SK-N-SH (cell line): ENCODE measurements around the gene ABLIM2. TPM values are rescaled to one million over a fixed set of nuclear protein-coding genes. Genes with fewer than 3 reads are reported as not detected.

Experiments
- CTCF ChIA-PET: fragments of 300-600, 350-600 bp; formaldehyde crosslinking; extraction: SDS; loops from one replicate; lab custom pipeline; 2021; lab: Yijun Ruan, JAX
- POLR2A ChIA-PET: fragments of 350-600 bp; sonication (Branson Sonifier 250); formaldehyde crosslinking; extraction: SDS; loops from one replicate; lab custom pipeline; 2020; ENCODE audit warnings: antibody characterized with exemption, inconsistent platforms; lab: Yijun Ruan, JAX
- DNase-seq: peaks from one replicate; pipeline ENCODE4 v3.0.0; 2012
- H2AFZ ChIP-seq: fragments of 200-600 bp; sonication (generic); 2 replicates; pipeline ENCODE4 v1.8.1; 2016; ENCODE audit warnings: antibody characterized with exemption, mild to moderate bottlenecking, low read depth
- H3F3A ChIP-seq: fragments of 200-600 bp; sonication (generic); replicated peaks from 2 replicates; pipeline ENCODE3; 2016; ENCODE audit warnings: antibody characterized with exemption, mild to moderate bottlenecking; ENCODE audit not compliant: insufficient read depth
- H3K27ac ChIP-seq, 2 experiments: fragments of 200-500 bp in 1 of 2; fragments of 200-600 bp in 1 of 2; sonication (Bioruptor generic) in 1 of 2; sonication (generic), shearing (Covaris generic) in 1 of 2; 2 replicates each; pipeline versions ENCODE4 v1.5.1 to v1.6.1; 2014 to 2016; ENCODE audit warnings: low read depth in 2 of 2, inconsistent platforms in 1 of 2, low read length in 1 of 2, mild to moderate bottlenecking in 1 of 2, mixed read lengths in 1 of 2
- H3K27me3 ChIP-seq: fragments of 200-600 bp; sonication (generic), shearing (Covaris generic); 2 replicates; pipeline ENCODE4 v1.6.1; 2016; ENCODE audit warnings: mixed run types; ENCODE audit not compliant: insufficient read depth
- H3K36me3 ChIP-seq, 2 experiments: fragments of 200-500 bp in 1 of 2; fragments of 200-600 bp in 1 of 2; sonication (Bioruptor generic) in 1 of 2; sonication (generic) in 1 of 2; replicated peaks in 1 of 2; 2 replicates each; pipeline versions ENCODE3 to v1.5.1; 2014 to 2016; ENCODE audit warnings: low read length in 1 of 2, mild to moderate bottlenecking in 1 of 2; ENCODE audit not compliant: insufficient read depth in 2 of 2, control insufficient read depth in 1 of 2
- H3K4me1 ChIP-seq, 2 experiments: fragments of 200-500 bp in 1 of 2; fragments of 200-600 bp in 1 of 2; sonication (Bioruptor generic) in 1 of 2; sonication (generic), shearing (Covaris generic) in 1 of 2; 2 replicates each; pipeline versions ENCODE4 v1.5.1 to v1.6.1; 2014 to 2016; ENCODE audit warnings: low read depth in 1 of 2, low read length in 1 of 2, mixed run types in 1 of 2; ENCODE audit not compliant: insufficient read depth in 2 of 2, control insufficient read depth in 1 of 2
- H3K4me2 ChIP-seq: fragments of 200-600 bp; sonication (generic), shearing (Covaris generic); 2 replicates; pipeline ENCODE4 v1.6.1; 2017; ENCODE audit warnings: mixed run types
- H3K4me3 ChIP-seq, 2 experiments: fragments of 200-500 bp in 1 of 2; fragments of 200-600 bp in 1 of 2; sonication (Bioruptor generic) in 1 of 2; sonication (generic), shearing (Covaris generic) in 1 of 2; 2 replicates each; pipeline versions ENCODE4 v1.5.1 to v1.8.1; 2014 to 2016; ENCODE audit warnings: low read depth in 2 of 2, inconsistent platforms in 1 of 2, low read length in 1 of 2, mild to moderate bottlenecking in 1 of 2, mixed read lengths in 1 of 2, moderate library complexity in 1 of 2
- H3K79me2 ChIP-seq: fragments of 200-600 bp; sonication (generic); 2 replicates; pipeline ENCODE4 v1.8.1; 2017; ENCODE audit warnings: mild to moderate bottlenecking; ENCODE audit not compliant: insufficient read depth
- H3K9ac ChIP-seq: fragments of 200-600 bp; sonication (generic); 2 replicates; pipeline ENCODE4 v1.6.1; 2017; ENCODE audit warnings: mixed run types
- H3K9me2 ChIP-seq: fragments of 200-600 bp; sonication (generic); 2 replicates; pipeline ENCODE4 v1.6.1; 2017; ENCODE audit warnings: mixed run types
- H3K9me3 ChIP-seq: fragments of 200-600 bp; sonication (generic); 2 replicates; pipeline ENCODE4 v1.6.1; 2017; ENCODE audit warnings: mixed run types, mild to moderate bottlenecking, moderate library complexity
- H4K20me1 ChIP-seq: fragments of 200-600 bp; sonication (generic); 2 replicates; pipeline ENCODE4 v1.6.1; 2017; ENCODE audit warnings: mild to moderate bottlenecking, mixed run types; ENCODE audit not compliant: insufficient read depth
- EZH2phosphoT487 ChIP-seq: fragments of 200-600 bp; sonication (generic); IDR thresholded peaks from 2 replicates; pipeline ENCODE4 v1.6.1; 2017; ENCODE audit warnings: low read depth, mixed run types, mild to moderate bottlenecking, antibody characterized with exemption, moderate library complexity, borderline replicate concordance
- FOXJ3 ChIP-seq: sonication (generic); formaldehyde crosslinking; IDR thresholded peaks from 2 replicates; pipeline ENCODE4 v1.5.1; 2020; ENCODE audit warnings: mild to moderate bottlenecking, missing genetic modification reagents
- FOXM1 ChIP-seq: IDR thresholded peaks from 2 replicates; pipeline ENCODE4 v1.4.0; 2012; ENCODE audit warnings: low read depth, mild to moderate bottlenecking
- GATA2 ChIP-seq: sonication (generic); formaldehyde crosslinking; IDR thresholded peaks from 2 replicates; pipeline ENCODE4 v1.5.0; 2020; ENCODE audit warnings: mild to moderate bottlenecking, missing genetic modification reagents
- MEF2A ChIP-seq: IDR thresholded peaks from 2 replicates; pipeline ENCODE4 v1.4.0; 2012; ENCODE audit warnings: low read depth, borderline replicate concordance
- NRF1 ChIP-seq: IDR thresholded peaks from 2 replicates; pipeline ENCODE4 v1.6.1; 2012; ENCODE audit warnings: low read depth, mild to moderate bottlenecking, low read length
- POLR2AphosphoS5 ChIP-seq: IDR thresholded peaks from 2 replicates; pipeline ENCODE4 v1.6.1; 2012; ENCODE audit warnings: low read depth, low read length
- RAD21 ChIP-seq: IDR thresholded peaks from 2 replicates; pipeline ENCODE4 v1.6.1; 2012; ENCODE audit warnings: mild to moderate bottlenecking, low read length
- YY1 ChIP-seq: IDR thresholded peaks from 2 replicates; pipeline ENCODE4 v1.4.0; 2012; ENCODE audit warnings: low read depth, mild to moderate bottlenecking
- WGBS: methylation state at CpG from one replicate; pipeline ENCODE4 v1.1.6; 2017; ENCODE audit warnings: low lambda C conversion rate; 5-methylcytosine and 5-hydroxymethylcytosine counted together
- polyA plus RNA-seq, 3 experiments: library from polyadenylated mRNA; depleted of rRNA; stranded (reverse); fragments of >200 nt; gene quantifications; 2 replicates each; pipeline ENCODE4 v1.2.3, GENCODE V29; 2012
- TF ChIP-seq, protein P1 (sequence below): IDR thresholded peaks from 2 replicates; pipeline ENCODE4 v1.6.1; 2012; ENCODE audit warnings: mild to moderate bottlenecking, low read depth, low read length, moderate library complexity

The ABLIM2 gene
- polyA plus RNA-seq, 1 of the 3 experiments (the other 2 are of a cell fraction): 0.53 TPM

DNA sequence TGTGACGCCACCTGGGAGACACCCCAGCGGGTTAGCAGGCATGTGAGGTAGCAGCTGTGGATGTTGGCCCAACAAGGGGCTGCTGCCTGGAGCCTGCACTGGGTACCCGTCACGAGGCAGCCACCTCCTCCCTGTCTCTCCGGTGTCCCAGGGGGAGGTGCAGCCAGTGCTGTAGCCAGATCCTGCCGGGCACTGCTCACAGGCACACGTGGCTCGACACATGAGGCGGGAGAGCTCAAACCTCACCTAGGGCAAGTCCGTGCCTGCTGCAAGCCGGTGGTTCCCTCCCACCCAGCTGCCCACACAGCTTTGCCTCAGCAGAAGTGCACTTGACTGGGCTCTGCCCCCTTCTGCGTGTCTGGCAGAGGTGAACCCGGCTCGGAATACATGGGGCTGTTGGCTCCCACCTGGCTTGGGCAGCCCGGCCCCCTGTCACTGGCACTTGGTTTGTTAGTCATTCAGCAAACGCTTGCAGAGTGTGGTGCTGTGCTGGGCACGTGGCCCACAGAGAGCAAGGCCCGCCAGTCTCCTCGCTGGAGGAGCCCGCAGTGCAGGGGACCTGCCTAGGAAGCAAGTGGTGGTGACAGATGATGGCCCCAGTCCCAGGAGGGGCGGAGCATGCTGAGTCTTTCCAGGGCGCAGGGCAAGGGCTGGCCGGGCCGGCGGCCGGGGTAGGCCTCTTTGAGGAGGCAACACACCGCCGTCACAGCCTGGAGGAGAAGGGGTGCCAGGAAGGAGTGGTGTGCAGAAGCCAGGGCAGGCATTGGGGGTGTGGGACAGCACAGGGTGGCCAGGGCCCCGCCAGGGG lies 30.3 kb upstream of the ABLIM2 start:
- Histone ChIP-seq H3K27me3 (no peaks in the 10 kb centered on the region; the same call in 1 of the 2 replicates), H3F3A (no peaks in the 10 kb centered on the region), H3K27ac (no peak overlapping the region), H3K4me3 (no peak overlapping the region), H2AFZ (no peak overlapping the region), H3K9ac (no peak overlapping the region), H3K9me2 (no peaks in the 10 kb centered on the region), H3K9me3 (no peaks in the 10 kb centered on the region), H3K36me3 (no peaks in the 10 kb centered on the region), H3K79me2 (no peaks in the 10 kb centered on the region), H3K4me1 (peaks cover 0 to 28% of the 10 kb centered on the region in 2 experiments; a peak in 1 of 4 replicates), H3K4me2 (no peak overlapping the region), H4K20me1 (no peaks in the 10 kb centered on the region)
- WGBS: 64% methylated on average over 7 of the region's 29 CpGs
- POLR2A ChIA-PET: no interaction called here
- DNase-seq: no peak
- TF ChIP-seq FOXJ3 (no peak), RAD21 (no peak), YY1 (no peak), NRF1 (no peak)
- CTCF ChIA-PET: interaction anchor here (0.9 to 5.8 kb wide), 8 partner anchors 9 to 222 kb away, joined by 3 to 58 read pairs (median 4); no protein-coding TSS in a partner anchor

DNA sequence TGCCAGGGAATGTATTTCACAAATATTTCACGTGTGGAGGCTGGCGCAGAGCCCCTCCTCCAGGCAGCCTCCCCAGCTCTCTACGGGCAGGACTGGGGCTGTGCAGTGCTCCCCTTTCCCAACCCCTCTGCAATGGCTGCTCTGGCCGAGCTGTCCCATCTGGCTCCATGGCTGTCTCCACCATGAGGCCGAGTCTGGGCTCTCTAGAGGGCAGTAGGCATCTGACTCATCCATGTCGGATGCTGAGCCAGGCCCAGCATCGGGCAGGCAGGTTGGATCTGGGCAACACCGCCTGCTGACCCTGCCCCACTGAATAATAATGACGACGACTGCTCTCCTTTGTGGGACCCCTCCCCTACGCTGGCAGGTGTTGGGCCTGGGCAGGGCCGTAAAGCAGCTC lies 29.5 kb upstream of the ABLIM2 start:
- CTCF ChIA-PET: interaction anchor here (0.9 to 5.8 kb wide), 7 partner anchors 10 to 214 kb away, joined by 3 to 58 read pairs (median 4); no protein-coding TSS in a partner anchor
- Histone ChIP-seq H3K27me3 (no peaks in the 10 kb centered on the region; the same call in 1 of the 2 replicates), H3K79me2 (no peaks in the 10 kb centered on the region), H3K9me3 (no peaks in the 10 kb centered on the region), H3K9me2 (no peaks in the 10 kb centered on the region), H4K20me1 (no peaks in the 10 kb centered on the region), H3K27ac (no peak overlapping the region), H3K9ac (no peak overlapping the region), H2AFZ (no peak overlapping the region), H3F3A (no peaks in the 10 kb centered on the region), H3K4me2 (no peak overlapping the region), H3K4me1 (peaks cover 0 to 24% of the 10 kb centered on the region in 2 experiments; a peak in 1 of 4 replicates), H3K4me3 (no peak overlapping the region), H3K36me3 (no peaks in the 10 kb centered on the region)
- POLR2A ChIA-PET: no interaction called here
- WGBS: 84% methylated on average over 10 of the region's 12 CpGs
- peak; percentile 36 for DNase-seq
- TF ChIP-seq, protein P1, sequence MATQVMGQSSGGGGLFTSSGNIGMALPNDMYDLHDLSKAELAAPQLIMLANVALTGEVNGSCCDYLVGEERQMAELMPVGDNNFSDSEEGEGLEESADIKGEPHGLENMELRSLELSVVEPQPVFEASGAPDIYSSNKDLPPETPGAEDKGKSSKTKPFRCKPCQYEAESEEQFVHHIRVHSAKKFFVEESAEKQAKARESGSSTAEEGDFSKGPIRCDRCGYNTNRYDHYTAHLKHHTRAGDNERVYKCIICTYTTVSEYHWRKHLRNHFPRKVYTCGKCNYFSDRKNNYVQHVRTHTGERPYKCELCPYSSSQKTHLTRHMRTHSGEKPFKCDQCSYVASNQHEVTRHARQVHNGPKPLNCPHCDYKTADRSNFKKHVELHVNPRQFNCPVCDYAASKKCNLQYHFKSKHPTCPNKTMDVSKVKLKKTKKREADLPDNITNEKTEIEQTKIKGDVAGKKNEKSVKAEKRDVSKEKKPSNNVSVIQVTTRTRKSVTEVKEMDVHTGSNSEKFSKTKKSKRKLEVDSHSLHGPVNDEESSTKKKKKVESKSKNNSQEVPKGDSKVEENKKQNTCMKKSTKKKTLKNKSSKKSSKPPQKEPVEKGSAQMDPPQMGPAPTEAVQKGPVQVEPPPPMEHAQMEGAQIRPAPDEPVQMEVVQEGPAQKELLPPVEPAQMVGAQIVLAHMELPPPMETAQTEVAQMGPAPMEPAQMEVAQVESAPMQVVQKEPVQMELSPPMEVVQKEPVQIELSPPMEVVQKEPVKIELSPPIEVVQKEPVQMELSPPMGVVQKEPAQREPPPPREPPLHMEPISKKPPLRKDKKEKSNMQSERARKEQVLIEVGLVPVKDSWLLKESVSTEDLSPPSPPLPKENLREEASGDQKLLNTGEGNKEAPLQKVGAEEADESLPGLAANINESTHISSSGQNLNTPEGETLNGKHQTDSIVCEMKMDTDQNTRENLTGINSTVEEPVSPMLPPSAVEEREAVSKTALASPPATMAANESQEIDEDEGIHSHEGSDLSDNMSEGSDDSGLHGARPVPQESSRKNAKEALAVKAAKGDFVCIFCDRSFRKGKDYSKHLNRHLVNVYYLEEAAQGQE: no peak
- TF ChIP-seq EZH2phosphoT487 (no peak), POLR2AphosphoS5 (no peak), GATA2 (no peak), MEF2A (no peak), FOXM1 (no peak)
- TF ChIP-seq, all 33 proteins: peak for 0
